ENCODE results near the gene KCNQ5. TPM values are rescaled to one million over a fixed set of nuclear protein-coding genes. Genes with fewer than 3 reads are reported as not detected.

KCNQ5 gene
- total RNA-seq, 1 experiment from 2014 or later, result 7.8 TPM

GRCh38 chr6:73121421-73121993 lies 499.6 kb downstream of the KCNQ5 start:
- no peaks in the 10 kb centered on the region for H3K27me3 ChIP-seq
- peaks cover 2% of the 10 kb centered on the region; the same call in 1 of the 2 replicates for H3K36me3 ChIP-seq
- H3K9me3 ChIP-seq, result no peaks in the 10 kb centered on the region
- H3K4me3 ChIP-seq, result no peak overlapping the region
- no peak for DNase-seq

- no peak for DNase-seq
- H3K27me3 ChIP-seq, result no peaks in the 10 kb centered on the region
- H3K9me3 ChIP-seq, result no peaks in the 10 kb centered on the region
- peaks cover 2% of the 10 kb centered on the region; the same call in 1 of the 2 replicates for H3K36me3 ChIP-seq
- no peak overlapping the region for H3K4me3 ChIP-seq
Measured at GRCh38 chr6:73123632-73124329, 501.9 kb downstream of the KCNQ5 start.

GRCh38 chr6:73129653-73130443 lies 508.0 kb downstream of the KCNQ5 start:
- no peaks in the 10 kb centered on the region for H3K36me3 ChIP-seq
- H3K4me3 ChIP-seq, result no peak overlapping the region
- peak; percentile 70 for DNase-seq
- H3K27me3 ChIP-seq, result no peaks in the 10 kb centered on the region
- H3K9me3 ChIP-seq, result no peaks in the 10 kb centered on the region

GRCh38 chr6:73131706-73132105 lies 509.8 kb downstream of the KCNQ5 start:
- Histone ChIP-seq H3K4me3 (no peak overlapping the region), H3K27me3 (no peaks in the 10 kb centered on the region), H3K36me3 (peaks cover 5% of the 10 kb centered on the region; the same call in 1 of the 2 replicates), H3K9me3 (peaks cover 2% of the 10 kb centered on the region; the same call in 1 of the 2 replicates)
- DNase-seq, result peak; percentile 67

GRCh38 chr6:73134588-73134987 lies 512.7 kb downstream of the KCNQ5 start:
- Histone ChIP-seq H3K27me3 (no peaks in the 10 kb centered on the region), H3K36me3 (peaks cover 5% of the 10 kb centered on the region; the same call in 1 of the 2 replicates), H3K9me3 (peaks cover 2% of the 10 kb centered on the region; the same call in 1 of the 2 replicates), H3K4me3 (no peak overlapping the region)
- DNase-seq, result peak; percentile 27

- no peaks in the 10 kb centered on the region for H3K27me3 ChIP-seq
- H3K4me3 ChIP-seq, result no peak overlapping the region
- peaks cover 2% of the 10 kb centered on the region; the same call in 1 of the 2 replicates for H3K9me3 ChIP-seq
- DNase-seq, result no peak
- peaks cover 5% of the 10 kb centered on the region; the same call in 1 of the 2 replicates for H3K36me3 ChIP-seq
Measured at GRCh38 chr6:73139681-73140383, 518.0 kb downstream of the KCNQ5 start.

GRCh38 chr6:73143551-73143950 lies 521.7 kb downstream of the KCNQ5 start:
- H3K36me3 ChIP-seq, result no peaks in the 10 kb centered on the region
- H3K9me3 ChIP-seq, result no peaks in the 10 kb centered on the region
- no peaks in the 10 kb centered on the region for H3K27me3 ChIP-seq
- H3K4me3 ChIP-seq, result no peak overlapping the region
- no peak for DNase-seq

- no peaks in the 10 kb centered on the region for H3K36me3 ChIP-seq
- no peaks in the 10 kb centered on the region for H3K27me3 ChIP-seq
- DNase-seq, result no peak
- no peaks in the 10 kb centered on the region for H3K9me3 ChIP-seq
- H3K4me3 ChIP-seq, result no peak overlapping the region
Measured at GRCh38 chr6:73144516-73144915, 522.7 kb downstream of the KCNQ5 start.

GRCh38 chr6:73145690-73146089 lies 523.8 kb downstream of the KCNQ5 start:
- Histone ChIP-seq H3K36me3 (no peaks in the 10 kb centered on the region), H3K4me3 (no peak overlapping the region), H3K27me3 (no peaks in the 10 kb centered on the region), H3K9me3 (no peaks in the 10 kb centered on the region)
- no peak for DNase-seq

GRCh38 chr6:73151732-73152131 lies 529.9 kb downstream of the KCNQ5 start:
- no peak overlapping the region for H3K4me3 ChIP-seq
- no peaks in the 10 kb centered on the region for H3K27me3 ChIP-seq
- H3K36me3 ChIP-seq, result no peaks in the 10 kb centered on the region
- H3K9me3 ChIP-seq, result no peaks in the 10 kb centered on the region
- no peak for DNase-seq

- no peaks in the 10 kb centered on the region for H3K9me3 ChIP-seq
- DNase-seq, result no peak
- no peaks in the 10 kb centered on the region for H3K36me3 ChIP-seq
- no peak overlapping the region for H3K4me3 ChIP-seq
- H3K27me3 ChIP-seq, result no peaks in the 10 kb centered on the region
Measured at GRCh38 chr6:73152556-73152955, 530.7 kb downstream of the KCNQ5 start.

- Histone ChIP-seq H3K27me3 (no peaks in the 10 kb centered on the region), H3K4me3 (no peak overlapping the region), H3K36me3 (no peaks in the 10 kb centered on the region), H3K9me3 (no peaks in the 10 kb centered on the region)
- no peak for DNase-seq
Measured at GRCh38 chr6:73152966-73153757, 531.3 kb downstream of the KCNQ5 start.

GRCh38 chr6:73156793-73157767 lies 535.2 kb downstream of the KCNQ5 start:
- H3K27me3 ChIP-seq, result no peaks in the 10 kb centered on the region

GRCh38 chr6:73157870-73158269 lies 536.0 kb downstream of the KCNQ5 start:
- H3K9me3 ChIP-seq, result no peaks in the 10 kb centered on the region
- no peak for DNase-seq
- H3K4me3 ChIP-seq, result no peak overlapping the region
- no peaks in the 10 kb centered on the region for H3K36me3 ChIP-seq
- no peaks in the 10 kb centered on the region for H3K27me3 ChIP-seq

More at GRCh38 chr6:73156793-73157767, 535.2 kb downstream of the KCNQ5 start:
- H3K4me3 ChIP-seq, result no peak overlapping the region
- no peak for DNase-seq
- no peaks in the 10 kb centered on the region for H3K36me3 ChIP-seq
- H3K9me3 ChIP-seq, result no peaks in the 10 kb centered on the region

- H3K27me3 ChIP-seq, result no peaks in the 10 kb centered on the region
- H3K9me3 ChIP-seq, result no peaks in the 10 kb centered on the region
- H3K36me3 ChIP-seq, result no peaks in the 10 kb centered on the region; the same call in 1 of the 2 replicates
- DNase-seq, result no peak
- H3K4me3 ChIP-seq, result no peak overlapping the region
Measured at GRCh38 chr6:73169111-73169510, 547.2 kb downstream of the KCNQ5 start.
